ENCODE results near the gene FER. TPM values are rescaled to one million over a fixed set of nuclear protein-coding genes. Genes with fewer than 3 reads are reported as not detected.

Gene FER
- total RNA-seq, 2 experiments from 2014 or later = 9.4 to 10.0 TPM

DNA sequence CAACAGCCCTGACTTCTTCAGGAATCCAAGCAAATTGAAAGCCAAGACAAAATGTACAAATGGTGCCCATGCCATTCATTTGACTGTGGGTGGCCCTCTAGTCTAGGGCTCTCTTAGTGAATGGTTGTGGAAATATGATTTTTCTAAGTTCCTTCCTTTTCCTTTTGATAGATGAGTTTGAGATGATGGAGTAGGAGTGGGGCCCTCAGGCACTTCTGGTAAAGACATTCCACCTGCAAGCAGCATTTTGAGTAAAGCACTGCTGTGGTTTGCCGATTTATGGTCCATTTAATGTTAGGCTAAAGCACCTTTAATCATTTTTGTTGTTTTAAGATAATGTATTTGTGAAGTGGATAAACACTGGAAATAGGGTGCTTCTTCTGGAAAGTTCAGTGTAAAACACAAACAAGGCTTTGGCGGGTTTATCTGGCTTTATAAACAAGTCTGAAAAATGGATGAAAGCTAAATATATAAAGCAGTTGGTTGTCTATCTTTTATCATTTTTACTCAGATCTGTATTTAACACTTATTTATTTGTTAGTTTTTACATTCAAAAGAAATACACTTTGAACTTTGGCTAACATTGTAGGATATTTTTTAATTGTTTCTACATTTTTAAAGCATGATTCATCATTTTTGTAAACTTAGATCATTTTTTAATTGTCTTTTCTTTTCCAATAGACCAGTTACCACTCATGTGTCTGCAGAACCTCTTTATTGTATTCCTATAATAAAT lies 448.6 kb downstream of the FER start:
- intact Hi-C loops (cut with micrococcal nuclease; ENCODE audit: unreplicated experiment) = no loop called here
- Histone ChIP-seq H3K4me1 (ENCODE audit: insufficient read depth, low read length, poor library complexity, severe bottlenecking) (no peaks in the 10 kb centered on the region), H2AFZ (ENCODE audit: low read length) (no peak overlapping the region), H3K27ac (ENCODE audit: low read depth, low read length, poor library complexity, severe bottlenecking) (no peak overlapping the region), H3K9me2 (ENCODE audit: insufficient read depth, low read length) (no peaks in the 10 kb centered on the region), H3K9me3 (ENCODE audit: low read length) (no peaks in the 10 kb centered on the region), H3K36me3 (ENCODE audit: insufficient read depth, low read length) (no peaks in the 10 kb centered on the region), H3K79me2 (ENCODE audit: insufficient read depth, low read depth, low read length) (no peaks in the 10 kb centered on the region), H3K4me3 (ENCODE audit: low read depth, low read length, poor library complexity, severe bottlenecking) (no peak overlapping the region), H3K4me2 (ENCODE audit: low read length) (no peak overlapping the region), H4K20me1 (ENCODE audit: insufficient read depth, low read length) (no peaks in the 10 kb centered on the region)
- no TSS peak for BruUV-seq (replicated peaks)
- DNase-seq (ENCODE audit: low spot score) = no peak
- ChIA-PET CTCF (ENCODE audit: unreplicated experiment) (no interaction called here), POLR2A (interaction anchor here (0.7 kb wide), 2 partner anchors 334 to 1220 kb away, joined by 3 to 4 read pairs; no protein-coding TSS in a partner anchor)
- TF ChIP-seq CTCF (conservative IDR thresholded peaks at IDR 0.05; ENCODE audit: low read length) (no peak), EZH2phosphoT487 (IDR thresholded peaks at IDR 0.05; ENCODE audit: borderline replicate concordance, low read depth, low read length) (no peak)

DNA sequence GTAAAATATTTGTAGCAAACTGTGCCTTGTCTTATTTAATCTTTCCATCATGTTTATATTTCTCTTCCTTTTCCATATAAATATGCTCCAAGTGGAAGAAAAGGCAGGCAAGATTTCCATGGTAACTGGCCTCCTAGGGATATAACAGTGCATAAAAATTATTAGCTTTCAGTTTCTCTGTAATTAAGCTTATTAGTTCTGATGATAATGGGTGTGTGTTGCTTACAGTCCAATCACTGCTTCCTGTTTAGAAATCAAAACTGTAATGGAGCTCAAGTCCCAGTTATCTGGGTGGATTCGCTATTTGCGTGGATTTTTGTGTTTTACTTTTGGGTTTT lies 449.1 kb downstream of the FER start:
- Histone ChIP-seq H3K79me2 (ENCODE audit: insufficient read depth, low read depth, low read length) (no peaks in the 10 kb centered on the region), H3K9me3 (ENCODE audit: low read length) (no peaks in the 10 kb centered on the region), H3K4me3 (ENCODE audit: low read depth, low read length, poor library complexity, severe bottlenecking) (no peak overlapping the region), H3K4me1 (ENCODE audit: insufficient read depth, low read length, poor library complexity, severe bottlenecking) (no peaks in the 10 kb centered on the region), H2AFZ (ENCODE audit: low read length) (no peak overlapping the region), H3K4me2 (ENCODE audit: low read length) (no peak overlapping the region), H3K36me3 (ENCODE audit: insufficient read depth, low read length) (no peaks in the 10 kb centered on the region), H3K27ac (ENCODE audit: low read depth, low read length, poor library complexity, severe bottlenecking) (no peak overlapping the region), H3K9me2 (ENCODE audit: insufficient read depth, low read length) (no peaks in the 10 kb centered on the region), H4K20me1 (ENCODE audit: insufficient read depth, low read length) (no peaks in the 10 kb centered on the region)
- no TSS peak for BruUV-seq (replicated peaks)
- ChIA-PET POLR2A (interaction anchor here (0.6 to 0.7 kb wide), 4 partner anchors 300 to 1220 kb away, joined by 3 to 5 read pairs (median 4); no protein-coding TSS in a partner anchor), CTCF (ENCODE audit: unreplicated experiment) (no interaction called here)
- TF ChIP-seq CTCF (conservative IDR thresholded peaks at IDR 0.05; ENCODE audit: low read length) = no peak
- TF ChIP-seq EZH2phosphoT487 (IDR thresholded peaks at IDR 0.05; ENCODE audit: borderline replicate concordance, low read depth, low read length) = no peak
- DNase-seq (ENCODE audit: low spot score) = no peak
- intact Hi-C loops (cut with micrococcal nuclease; ENCODE audit: unreplicated experiment) = no loop called here

DNA sequence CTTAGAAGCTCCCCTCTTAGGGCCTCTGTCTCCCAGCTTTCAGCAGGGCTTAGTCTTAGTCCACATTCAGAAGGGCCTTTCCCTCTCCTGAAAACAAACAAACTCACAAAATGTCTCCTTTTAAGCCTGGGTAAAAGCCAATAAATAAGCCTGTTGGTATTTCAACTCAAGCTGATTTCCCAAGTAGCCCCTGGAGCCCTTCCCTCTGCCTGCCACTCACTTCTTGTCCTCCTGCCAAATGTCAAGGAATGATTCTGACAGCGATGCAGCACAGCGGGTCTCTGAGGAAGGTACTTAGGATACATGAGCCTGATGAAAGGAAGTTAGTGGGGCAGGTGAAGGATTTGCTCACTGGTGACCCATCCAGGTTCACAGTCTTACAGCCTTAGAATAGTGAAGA lies 451.6 kb downstream of the FER start:
- no TSS peak for BruUV-seq (replicated peaks)

More for the DNA sequence above, 451.6 kb downstream of the FER start:
- CTCF ChIA-PET (ENCODE audit: unreplicated experiment) = no interaction called here
- Histone ChIP-seq H3K9me2 (ENCODE audit: insufficient read depth, low read length) (no peaks in the 10 kb centered on the region), H3K9me3 (ENCODE audit: low read length) (no peaks in the 10 kb centered on the region), H3K4me1 (ENCODE audit: insufficient read depth, low read length, poor library complexity, severe bottlenecking) (no peaks in the 10 kb centered on the region), H3K4me3 (ENCODE audit: low read depth, low read length, poor library complexity, severe bottlenecking) (no peak overlapping the region), H3K36me3 (ENCODE audit: insufficient read depth, low read length) (no peaks in the 10 kb centered on the region), H3K27ac (ENCODE audit: low read depth, low read length, poor library complexity, severe bottlenecking) (no peak overlapping the region), H4K20me1 (ENCODE audit: insufficient read depth, low read length) (no peaks in the 10 kb centered on the region), H3K4me2 (ENCODE audit: low read length) (no peak overlapping the region), H3K79me2 (ENCODE audit: insufficient read depth, low read depth, low read length) (no peaks in the 10 kb centered on the region), H2AFZ (ENCODE audit: low read length) (no peak overlapping the region)
- intact Hi-C loops (cut with micrococcal nuclease; ENCODE audit: unreplicated experiment) = no loop called here
- TF ChIP-seq EZH2phosphoT487 (IDR thresholded peaks at IDR 0.05; ENCODE audit: borderline replicate concordance, low read depth, low read length) (no peak), CTCF (conservative IDR thresholded peaks at IDR 0.05; ENCODE audit: low read length) (no peak)
- no peak for DNase-seq (ENCODE audit: low spot score)
- POLR2A ChIA-PET = no interaction called here

All from OCI-LY7 (cell line).